H1 (cell line): ENCODE data around the gene FAM83F. TPM values are rescaled to one million over a fixed set of nuclear protein-coding genes. Genes with fewer than 3 reads are reported as not detected.

Experiments used
- CTCF ChIA-PET: fragments of 300-600 bp; sonication (Branson Sonifier 250); formaldehyde crosslinking; loops from one replicate; lab custom pipeline; 2021; ENCODE audit not compliant: partially characterized antibody; lab: Charles Lee
- POLR2A ChIA-PET: fragments of 300-600 bp; sonication (Branson Sonifier 250); formaldehyde crosslinking; loops from one replicate; lab custom pipeline; 2021; ENCODE audit warnings: inconsistent platforms; ENCODE audit not compliant: partially characterized antibody; lab: Charles Lee
- DNase-seq, 2 experiments: peaks; one replicate each; pipeline versions ENCODE4 v3.0.0 to v3.0.0-alpha.2; 2010 to 2022; ENCODE audit warnings: low spot score in 2 of 2, low read depth in 1 of 2, mixed read lengths in 1 of 2
- FAIRE-seq: peaks from 2 replicates; lab custom pipeline; 2011; peaks lifted over from hg19 to GRCh38; lab: Jason Lieb, UNC
- H2AFZ ChIP-seq: 2 replicates; pipeline ENCODE4 v1.8.1; 2012; ENCODE audit warnings: low read length, inconsistent platforms
- H2AK5ac ChIP-seq: 2 replicates; pipeline ENCODE4 v1.6.1; 2013; ENCODE audit warnings: low read depth, low read length
- H2BK120ac ChIP-seq: replicated peaks from 2 replicates; pipeline ENCODE3; 2013; ENCODE audit warnings: low read depth, low read length, inconsistent platforms
- H2BK12ac ChIP-seq: 2 replicates; pipeline ENCODE4 v1.6.1; 2013; ENCODE audit warnings: low read depth, low read length
- H2BK15ac ChIP-seq: 2 replicates; pipeline ENCODE4 v1.6.1; 2013; ENCODE audit warnings: low read length
- H2BK20ac ChIP-seq: 2 replicates; pipeline ENCODE4 v1.6.1; 2013; ENCODE audit warnings: low read length
- H2BK5ac ChIP-seq: 2 replicates; pipeline ENCODE4 v1.6.1; 2013; ENCODE audit warnings: low read depth, low read length
- H3K14ac ChIP-seq: 2 replicates; pipeline ENCODE4 v1.6.1; 2013; ENCODE audit warnings: inconsistent platforms; ENCODE audit not compliant: insufficient read length
- H3K18ac ChIP-seq: 2 replicates; pipeline ENCODE4 v1.6.1; 2013; ENCODE audit warnings: low read length; ENCODE audit errors: extremely low read depth
- H3K23ac ChIP-seq: 2 replicates; pipeline ENCODE4 v1.6.1; 2013; ENCODE audit warnings: inconsistent platforms; ENCODE audit not compliant: insufficient read length
- H3K23me2 ChIP-seq: 2 replicates; pipeline ENCODE4 v1.6.1; 2013; ENCODE audit warnings: low read depth, low read length
- H3K27ac ChIP-seq: 2 replicates; pipeline ENCODE4 v1.6.1; 2011; ENCODE audit warnings: low read depth, low read length, inconsistent platforms
- H3K27me3 ChIP-seq, 4 experiments: replicated peaks in 1 of 4; 1 replicate in 1 of 4; 2 replicates in 3 of 4; pipeline versions ENCODE4 v1.6.1 to v1.8.1; 2011 to 2013; ENCODE audit warnings: low read length in 3 of 4, mild to moderate bottlenecking in 3 of 4, inconsistent platforms in 2 of 4, mixed read lengths in 2 of 4, moderate library complexity in 1 of 4; ENCODE audit not compliant: control insufficient read depth in 3 of 4, insufficient read depth in 3 of 4; ENCODE audit errors: extremely low read depth in 1 of 4
- H3K36me3 ChIP-seq, 4 experiments: 2 replicates each; pipeline versions ENCODE4 v1.6.1 to v1.8.1; 2011 to 2013; ENCODE audit warnings: mild to moderate bottlenecking in 4 of 4, low read length in 3 of 4, moderate library complexity in 2 of 4, control low read depth in 1 of 4, inconsistent platforms in 1 of 4; ENCODE audit not compliant: insufficient read depth in 4 of 4, control insufficient read depth in 2 of 4
- H3K4ac ChIP-seq: replicated peaks from 2 replicates; pipeline ENCODE3; 2013; ENCODE audit warnings: low read length, low read depth, mixed read lengths, inconsistent platforms; ENCODE audit not compliant: insufficient read length
- H3K4me1 ChIP-seq, 4 experiments: replicated peaks in 1 of 4; 1 replicate in 1 of 4; 2 replicates in 3 of 4; pipeline versions ENCODE4 v1.6.1 to v1.8.1; 2011 to 2013; ENCODE audit warnings: low read length in 3 of 4, inconsistent platforms in 2 of 4, mixed read lengths in 1 of 4; ENCODE audit not compliant: insufficient read depth in 4 of 4, control insufficient read depth in 3 of 4
- H3K4me2 ChIP-seq, 2 experiments: 2 replicates each; pipeline versions ENCODE4 v1.6.1 to v1.8.1; 2011 to 2013; ENCODE audit warnings: low read depth in 2 of 2, low read length in 2 of 2, control low read depth in 1 of 2, inconsistent platforms in 1 of 2, mild to moderate bottlenecking in 1 of 2; ENCODE audit not compliant: insufficient read depth in 1 of 2
- H3K4me3 ChIP-seq, 4 experiments: fragments of 200-600, 300-600 bp in 1 of 4; sonication (generic), shearing (Covaris generic), sonication (Bioruptor Twin) in 1 of 4; 2 replicates each; pipeline versions ENCODE4 v1.5.1 to v1.8.1; 2011 to 2016; ENCODE audit warnings: low read length in 4 of 4, low read depth in 3 of 4, control low read depth in 2 of 4, inconsistent platforms in 2 of 4, mild to moderate bottlenecking in 2 of 4, mixed read lengths in 1 of 4, moderate library complexity in 1 of 4; ENCODE audit not compliant: insufficient read depth in 2 of 4; ENCODE audit errors: extremely low read depth in 1 of 4
- H3K56ac ChIP-seq: replicated peaks from 2 replicates; pipeline ENCODE3; 2013; ENCODE audit warnings: low read depth, mild to moderate bottlenecking, mixed read lengths, low read length, inconsistent platforms; ENCODE audit not compliant: insufficient read length
- H3K79me1 ChIP-seq: 2 replicates; pipeline ENCODE4 v1.6.1; 2013; ENCODE audit warnings: low read depth, low read length, control low read depth
- H3K79me2 ChIP-seq, 2 experiments: 2 replicates each; pipeline versions ENCODE4 v1.6.1 to v1.8.1; 2012 to 2013; ENCODE audit warnings: low read length in 2 of 2, mild to moderate bottlenecking in 2 of 2, inconsistent platforms in 1 of 2; ENCODE audit not compliant: insufficient read depth in 2 of 2, control insufficient read depth in 1 of 2
- H3K9ac ChIP-seq, 4 experiments: replicated peaks in 1 of 4; 1 replicate in 1 of 4; 2 replicates in 3 of 4; pipeline versions ENCODE4 v1.6.1 to v1.8.1; 2011 to 2013; ENCODE audit warnings: low read depth in 3 of 4, low read length in 3 of 4, control low read depth in 2 of 4, mild to moderate bottlenecking in 2 of 4, moderate library complexity in 2 of 4, inconsistent platforms in 1 of 4; ENCODE audit errors: extremely low read depth in 1 of 4
- H3K9me3 ChIP-seq, 2 experiments: 2 replicates each; pipeline versions ENCODE4 v1.6.1 to v1.8.1; 2012 to 2013; ENCODE audit warnings: mild to moderate bottlenecking in 2 of 2, moderate library complexity in 2 of 2, control low read depth in 1 of 2, inconsistent platforms in 1 of 2, low read depth in 1 of 2, low read length in 1 of 2, mixed read lengths in 1 of 2; ENCODE audit not compliant: insufficient read depth in 2 of 2
- H4K20me1 ChIP-seq, 2 experiments: replicated peaks in 1 of 2; 2 replicates each; pipeline versions ENCODE3 to v1.8.1; 2011 to 2013; ENCODE audit warnings: inconsistent platforms in 2 of 2, low read length in 2 of 2, mild to moderate bottlenecking in 1 of 2; ENCODE audit not compliant: insufficient read depth in 2 of 2, control insufficient read depth in 1 of 2
- H4K5ac ChIP-seq: 2 replicates; pipeline ENCODE4 v1.6.1; 2013; ENCODE audit warnings: low read length, low read depth, mixed read lengths, inconsistent platforms; ENCODE audit not compliant: insufficient read length
- H4K8ac ChIP-seq: 2 replicates; pipeline ENCODE4 v1.8.0; 2013; ENCODE audit warnings: mild to moderate bottlenecking, moderate library complexity, low read length, inconsistent platforms; ENCODE audit not compliant: insufficient read depth; ENCODE audit errors: extremely low read depth
- H4K91ac ChIP-seq: replicated peaks from 2 replicates; pipeline ENCODE3; 2013; ENCODE audit warnings: low read length, mixed read lengths, inconsistent platforms; ENCODE audit not compliant: insufficient read length
- KDM1A ChIP-seq: fragments of 200-600, 300-600 bp; sonication (generic); IDR thresholded peaks from 2 replicates; pipeline ENCODE4 v1.7.1; 2016; ENCODE audit warnings: mild to moderate bottlenecking, low read length, borderline replicate concordance
- NANOG ChIP-seq: IDR thresholded peaks from 2 replicates; pipeline ENCODE4 v1.6.1; 2011; ENCODE audit warnings: low read length, low read depth, mild to moderate bottlenecking, inconsistent platforms; ENCODE audit not compliant: insufficient read depth, poor library complexity, severe bottlenecking
- RFX5 ChIP-seq: IDR thresholded peaks from 2 replicates; pipeline ENCODE4 v1.6.1; 2011; ENCODE audit warnings: low read depth, low read length, improper control_type of control experiment, borderline replicate concordance
- YY1 ChIP-seq: IDR thresholded peaks from 2 replicates; pipeline ENCODE4 v1.6.1; 2011; ENCODE audit warnings: low read depth, mild to moderate bottlenecking, low read length
- WGBS, 2 experiments: shearing (Covaris generic) in 1 of 2; methylation state at CpG; one replicate each; pipeline versions ENCODE4 v1.1.6 to v1.1.7; 2013 to 2015; ENCODE audit warnings: low lambda C conversion rate in 2 of 2, mixed read lengths in 2 of 2, inconsistent platforms in 1 of 2, low coverage in 1 of 2, missing lambda C conversion rate in 1 of 2; ENCODE audit not compliant: insufficient replicate concordance in 2 of 2, insufficient coverage in 1 of 2, insufficient read length in 1 of 2; ENCODE audit errors: extremely low coverage in 1 of 2, missing lambda C conversion rate in 1 of 2; 5-methylcytosine and 5-hydroxymethylcytosine counted together
- polyA plus RNA-seq, 7 experiments: library from polyadenylated mRNA; depleted of rRNA in 3 of 7; stranded (reverse) in 5 of 7; unstranded in 2 of 7; fragments of >200 nt in 5 of 7; fragments of 200-250 nt in 2 of 7; gene quantifications; 1 replicate in 5 of 7; 2 replicates in 1 of 7; 4 replicates in 1 of 7; pipeline versions ENCODE4 v1.2.1 to v1.2.3, GENCODE V29; 2011 to 2013; ENCODE audit warnings: missing spikeins in 2 of 7, mixed read lengths in 2 of 7
- total RNA-seq: library from RNA; stranded (reverse); fragmentation: NEBNext Ultra II Directional; extraction: Animal tissue kit (Norgen Biotek cat#: 25700); gene quantifications from 2 replicates; pipeline ENCODE4 v1.2.1, GENCODE V29; 2021

FAM83F gene
- total and polyA plus RNA-seq, 2 of the 8 experiments (the other 6 are each of a cell fraction or from before 2014, with no cell fraction given), result 8.6 to 18.9 TPM

DNA sequence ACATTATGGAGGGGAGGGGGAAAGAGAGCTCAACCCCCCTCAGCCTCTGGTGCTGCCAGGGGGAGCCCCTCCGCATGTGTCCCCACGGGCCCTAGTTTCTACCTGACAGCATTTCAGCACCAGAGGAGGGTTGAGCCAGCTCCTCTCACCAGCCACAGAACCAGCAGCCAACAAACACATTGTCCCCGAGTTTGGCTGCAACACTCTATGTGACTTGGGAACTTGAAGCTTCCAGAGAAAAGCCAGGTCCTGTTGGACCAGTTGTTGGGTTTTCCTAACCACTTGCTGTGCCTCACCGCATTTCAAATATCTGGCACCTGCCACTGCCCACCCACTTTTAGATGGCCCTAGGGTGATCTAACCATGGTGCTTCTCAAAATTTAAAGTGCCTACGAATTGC, 21.1 kb upstream of the FAM83F start:
- Histone ChIP-seq H2BK5ac (no peak overlapping the region), H3K23me2 (no peaks in the 10 kb centered on the region), H2BK120ac (no peak overlapping the region), H3K36me3 (no peaks in the 10 kb centered on the region), H2AFZ (no peak overlapping the region), H3K56ac (no peak overlapping the region), H2AK5ac (no peak overlapping the region), H2BK20ac (no peak overlapping the region), H3K14ac (no peak overlapping the region), H3K4me1 (peaks cover 0 to 7% (median 0%) of the 10 kb centered on the region in 4 experiments; a peak in 4 of 7 replicates), H3K27ac (no peak overlapping the region), H3K4ac (no peak overlapping the region), H3K9me3 (no peaks in the 10 kb centered on the region), H4K8ac (no peak overlapping the region), H3K79me2 (no peaks in the 10 kb centered on the region), H2BK15ac (no peak overlapping the region), H4K20me1 (no peaks in the 10 kb centered on the region), H3K18ac (no peak overlapping the region), H3K4me3 (no peak overlapping the region), H3K9ac (no peak overlapping the region), H4K91ac (no peak overlapping the region), H2BK12ac (no peak overlapping the region), H4K5ac (no peak overlapping the region), H3K4me2 (no peak overlapping the region), H3K23ac (no peak overlapping the region), H3K27me3 (peaks cover 0 to 2% (median under 1%) of the 10 kb centered on the region in 4 experiments; a peak in 3 of 7 replicates), H3K79me1 (no peaks in the 10 kb centered on the region)
- FAIRE-seq (no peak), DNase-seq (no peak)
- 85% methylated on average over 5 of the region's 5 CpGs; no CpG with 5 or more reads in 1 of the 2 experiments for WGBS, 2 experiments
- CTCF ChIA-PET, result interaction anchor here (0.9 to 3.3 kb wide), 9 partner anchors 10 to 545 kb away, joined by 3 to 13 read pairs (median 3); no protein-coding TSS in a partner anchor
- no peak for TF ChIP-seq KDM1A
- TF ChIP-seq YY1, result no peak
- no peak for TF ChIP-seq NANOG
- TF ChIP-seq RFX5, result no peak
- POLR2A ChIA-PET, result interaction anchor here (0.6 kb wide), 1 partner anchor 963 kb away, joined by 3 read pairs; no protein-coding TSS in a partner anchor
